HG02943 (cell line): ENCODE data around the gene AHCY.
"Not testable (repeated sequence)": the region's sequence is repeated elsewhere in the genome, so short reads cannot be mapped to it uniquely, and the experiment has no call there.

Experiments
- ATAC-seq: cut with Tn5 transposase; IDR thresholded peaks from one replicate; pipeline ENCODE4 v1.9.1; 2021; ENCODE audit warnings: mild to moderate bottlenecking, low read depth, moderate library complexity; ENCODE audit not compliant: unreplicated experiment

The AHCY gene

DNA sequence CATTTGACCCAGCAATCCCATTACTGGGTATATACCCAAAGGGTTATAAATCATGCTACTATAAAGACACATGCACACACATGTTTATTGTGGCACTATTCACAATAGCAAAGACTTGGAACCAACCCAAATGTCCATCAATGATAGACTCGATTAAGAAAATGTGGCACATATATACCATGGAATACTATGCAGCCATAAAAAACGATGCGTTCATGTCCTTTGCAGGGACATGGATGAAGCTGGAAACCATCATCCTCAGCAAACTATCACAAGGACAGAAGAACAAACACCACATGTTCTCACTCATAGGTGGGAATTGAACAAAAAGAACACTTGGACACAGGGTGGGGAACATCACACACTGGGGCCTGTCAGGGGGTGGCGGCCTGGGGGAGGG, 25.1 kb upstream of the AHCY start:
- ATAC-seq: not testable (repeated sequence)

GRCh38 chr20:34324541-34324940, 21.4 kb upstream of the AHCY start:
- ATAC-seq: no peak

- ATAC-seq: no peak
These were observed 19.3 kb upstream of the AHCY start for GRCh38 chr20:34322267-34323105.

- no peak for ATAC-seq
These were observed 17.7 kb upstream of the AHCY start for GRCh38 chr20:34320861-34321260.

DNA sequence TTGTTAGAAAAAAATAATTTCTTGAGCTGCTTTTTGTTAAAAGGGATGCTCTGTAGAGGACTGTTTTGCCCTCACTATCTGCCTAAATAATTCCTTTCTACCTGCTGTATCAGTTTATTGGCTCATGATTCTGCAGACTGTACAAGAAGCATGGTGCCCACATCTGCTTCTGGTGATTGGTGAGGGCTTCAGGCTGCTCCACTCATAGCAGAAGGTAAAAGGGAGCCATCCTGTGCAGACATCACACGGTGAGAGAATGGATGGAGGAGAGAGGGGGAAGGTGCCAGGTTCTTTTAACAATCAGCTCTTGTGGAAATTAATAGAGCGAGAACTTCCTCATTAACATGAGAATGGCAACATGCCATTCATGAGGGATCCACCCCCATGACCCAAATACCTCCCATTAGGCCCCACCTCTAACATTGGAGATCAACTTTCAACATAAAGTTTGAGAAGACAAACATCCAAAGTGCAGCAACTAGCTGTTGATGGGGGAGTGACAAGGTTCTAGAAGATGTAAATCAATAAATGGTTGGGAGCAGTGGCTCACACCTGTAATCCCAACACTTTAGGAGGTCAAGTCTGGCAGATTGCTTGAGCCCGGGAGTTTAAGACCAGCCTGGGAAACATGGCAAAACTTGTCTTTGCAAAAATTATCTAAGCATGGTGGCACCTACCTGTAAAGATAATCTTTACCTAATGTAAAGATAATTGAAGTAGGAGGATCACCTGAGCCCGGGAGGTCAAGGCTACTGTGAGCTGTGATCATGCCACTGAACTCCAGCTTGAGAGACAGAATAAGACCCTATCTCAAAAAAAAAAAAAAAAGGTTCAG, 15.7 kb upstream of the AHCY start:
- ATAC-seq: no peak

DNA sequence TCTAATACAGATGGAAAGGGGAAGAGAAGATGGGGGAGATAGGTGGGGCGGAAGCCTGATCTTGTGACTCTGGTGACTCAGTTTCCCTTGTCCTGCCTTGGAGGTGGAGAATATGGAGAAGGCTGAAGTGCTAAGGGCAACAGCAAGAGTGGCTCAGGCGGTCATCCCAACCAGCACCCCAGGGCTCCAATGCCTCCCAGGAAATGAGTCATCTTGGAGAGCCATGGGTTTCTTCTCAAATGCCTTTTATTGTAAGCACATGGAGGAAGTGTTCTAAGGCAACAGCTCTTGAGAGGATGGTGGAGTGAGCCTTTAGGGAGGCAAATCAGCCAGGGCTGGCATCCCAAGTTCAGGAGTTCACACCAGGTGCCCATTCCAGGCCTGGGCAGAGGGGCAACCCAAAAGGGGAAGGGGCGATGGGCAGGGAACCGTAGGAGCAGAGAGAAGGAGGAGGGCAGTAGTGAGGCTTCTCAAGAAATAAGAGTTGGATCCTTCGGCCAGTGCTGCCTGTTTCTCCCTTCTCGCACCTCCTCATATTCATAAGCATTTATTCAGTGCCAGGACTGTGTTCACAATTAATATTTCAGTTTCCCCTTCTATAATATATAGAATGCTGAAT, 13.2 kb upstream of the AHCY start:
- ATAC-seq: no peak

DNA sequence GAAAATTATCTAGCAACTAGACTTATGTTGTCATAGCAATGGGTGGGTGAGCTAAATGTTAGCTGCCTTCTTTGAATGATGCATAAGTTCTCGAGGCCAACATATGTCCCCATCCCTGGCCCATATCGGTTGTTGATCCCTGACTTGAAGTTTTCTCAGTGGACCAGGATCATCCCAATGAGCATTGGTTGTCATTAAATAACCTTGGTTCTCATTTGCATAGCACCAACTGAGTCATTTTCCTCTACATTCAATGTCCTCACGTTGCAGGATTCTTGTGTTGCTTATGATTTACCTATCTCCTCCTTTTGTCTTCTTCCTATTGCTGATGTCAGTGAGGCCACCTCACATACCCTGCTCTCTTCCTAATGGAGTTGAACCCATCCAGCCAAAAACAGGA, 12.1 kb upstream of the AHCY start:
- no peak for ATAC-seq

GRCh38 chr20:34312544-34313217, 9.5 kb upstream of the AHCY start:
- no peak for ATAC-seq

GRCh38 chr20:34312024-34312460, 8.9 kb upstream of the AHCY start:
- no peak for ATAC-seq

DNA sequence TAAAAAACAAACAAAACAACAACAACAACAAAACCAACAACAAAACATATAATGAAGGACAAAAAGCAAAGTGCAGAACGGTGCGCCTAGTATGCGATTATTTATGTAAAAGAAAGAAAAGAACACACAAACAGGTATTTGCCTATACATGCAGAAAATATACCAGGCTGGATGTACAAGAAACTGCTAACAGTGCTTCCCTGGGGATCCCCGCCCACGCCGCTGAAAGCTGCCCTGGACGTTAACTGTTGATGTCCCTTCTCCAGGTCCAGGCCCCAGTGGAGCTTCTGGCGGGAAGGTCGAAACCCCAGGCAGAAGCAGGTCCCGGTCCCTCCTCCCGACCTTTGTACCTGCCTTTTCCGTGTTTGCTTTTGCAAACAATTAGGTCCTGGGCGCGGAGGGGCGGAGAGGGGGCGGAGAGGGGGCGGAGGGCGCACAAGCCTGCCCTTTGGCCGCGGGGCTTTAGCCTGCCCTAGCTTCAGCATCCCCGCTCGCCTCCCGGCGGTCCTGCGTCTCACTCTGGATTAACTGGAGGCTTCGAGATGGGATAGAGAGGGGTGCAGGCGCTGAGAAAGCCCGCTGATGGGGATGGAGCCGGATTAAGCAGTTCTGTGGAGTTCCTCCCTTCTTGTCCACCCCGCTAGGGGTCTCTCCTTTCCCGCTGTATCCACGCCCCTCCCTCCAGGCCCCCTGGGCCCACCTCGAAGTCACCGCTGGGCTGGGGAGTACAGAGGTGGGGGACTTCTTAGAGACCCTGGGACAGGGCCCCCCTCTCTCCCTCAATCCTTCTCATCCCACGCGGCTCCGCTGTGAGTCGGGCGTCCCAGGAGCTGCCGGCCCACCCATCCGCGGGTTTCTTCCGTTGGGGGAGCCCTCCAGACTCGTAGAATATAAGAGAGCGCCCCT, 8.2 kb upstream of the AHCY start:
- no peak for ATAC-seq

DNA sequence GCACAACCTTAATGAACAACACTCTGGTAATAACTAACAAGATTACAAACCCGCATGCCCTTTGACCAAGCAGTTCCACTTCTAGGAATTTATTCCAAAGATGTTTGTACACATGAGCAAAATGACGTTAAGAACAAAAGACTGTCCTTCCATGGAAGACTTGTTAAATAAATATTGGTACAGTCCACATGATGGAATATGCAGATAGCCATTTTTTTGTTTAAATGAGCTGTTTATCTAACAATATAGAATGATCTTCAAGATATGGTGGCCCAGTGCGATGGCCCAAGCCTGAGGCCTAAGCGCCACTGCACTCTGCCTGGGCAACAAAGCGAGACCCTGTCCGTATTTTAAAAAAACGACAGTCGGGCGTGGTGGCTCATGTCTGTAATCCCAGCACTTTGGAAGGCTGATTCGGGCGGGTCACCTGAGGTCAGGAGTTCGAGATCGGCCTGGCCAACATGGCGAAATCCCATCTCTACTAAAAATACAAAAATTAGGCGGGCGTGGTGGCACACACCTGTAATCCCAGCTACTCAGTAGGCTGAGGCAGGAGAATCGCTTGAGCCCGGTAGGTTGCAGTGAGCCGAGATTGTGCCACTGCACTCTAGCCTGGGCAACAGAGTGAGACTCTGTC, 7.4 kb upstream of the AHCY start:
- ATAC-seq: no peak

DNA sequence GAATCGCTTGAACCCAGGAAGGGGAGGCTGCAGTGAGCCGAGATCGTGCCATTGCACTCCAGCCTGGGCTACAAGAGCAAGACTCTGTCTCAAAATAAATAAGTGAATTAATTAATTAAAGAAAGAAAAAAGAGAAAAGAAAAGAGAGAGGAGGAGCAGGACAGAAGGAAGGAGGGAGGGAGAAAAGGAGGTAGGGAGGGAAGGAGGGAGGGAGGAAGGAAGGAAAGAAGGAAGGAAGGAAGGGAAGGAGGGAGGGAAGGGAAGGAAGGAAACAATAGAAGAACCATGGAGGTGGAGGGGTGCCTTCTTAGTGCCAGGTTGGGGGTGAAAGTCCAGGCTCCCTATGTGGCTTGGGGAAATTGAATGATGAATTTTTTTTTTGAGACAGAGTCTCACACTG, 6.5 kb upstream of the AHCY start:
- ATAC-seq: no peak

DNA sequence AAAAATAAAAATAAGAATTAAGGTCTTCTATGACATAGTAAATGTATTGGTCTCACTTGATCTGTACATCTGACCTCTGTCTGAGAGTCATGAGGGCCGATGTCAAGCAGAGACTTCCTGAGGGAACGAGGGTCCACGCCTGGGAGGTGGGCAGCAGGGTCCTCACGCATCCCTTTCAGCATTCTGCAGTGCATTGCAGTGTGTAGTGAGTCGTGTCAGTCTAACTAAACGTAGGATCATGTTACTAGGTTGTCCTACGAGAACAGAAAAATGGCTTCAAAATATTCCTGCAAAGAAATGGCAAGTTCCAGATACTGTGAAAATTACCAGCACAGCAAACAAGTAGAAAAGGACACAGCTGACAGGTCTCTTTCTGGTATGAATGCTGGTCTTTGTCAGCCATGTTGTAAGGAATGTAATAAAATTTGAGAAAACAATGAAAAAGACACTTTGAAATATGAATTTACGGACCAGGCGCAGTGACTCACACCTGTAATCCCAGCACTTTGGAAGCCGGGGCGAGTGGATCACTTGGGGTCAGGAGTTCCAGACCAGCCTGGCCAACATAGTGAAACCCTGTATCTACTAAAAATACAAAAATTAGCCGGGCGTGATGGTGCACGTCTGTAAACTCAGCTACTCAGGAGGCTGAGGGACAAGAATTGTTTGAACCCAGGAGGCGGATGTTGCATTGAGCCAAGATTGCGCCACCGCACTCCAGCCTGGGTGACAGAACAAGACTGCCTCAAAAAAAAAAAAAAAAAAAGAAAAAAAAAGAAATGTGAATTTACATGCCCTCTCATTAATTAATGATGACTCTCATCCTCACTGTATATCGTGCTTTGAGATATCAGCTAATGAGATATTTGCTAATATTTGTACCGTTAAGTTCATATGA, 2.4 kb upstream of the AHCY start:
- no peak for ATAC-seq

- no peak for ATAC-seq
These were observed 838 bp downstream of the AHCY start for GRCh38 chr20:34302312-34302722.

- no peak for ATAC-seq
These were observed 1.4 kb downstream of the AHCY start for GRCh38 chr20:34301587-34302311.

GRCh38 chr20:34300809-34301586, 2.2 kb downstream of the AHCY start:
- no peak for ATAC-seq
